GM19025 (cell line): ENCODE measurements around the gene LEMD2.
A peak's percentile ranks its signal among the peaks of the same experiment; 100 is the strongest.

Experiments
- ATAC-seq: cut with Tn5 transposase; IDR thresholded peaks from one replicate; pipeline ENCODE4 v1.9.1; 2021; ENCODE audit warnings: mild to moderate bottlenecking, low read depth, moderate library complexity; ENCODE audit not compliant: unreplicated experiment

LEMD2 gene

DNA sequence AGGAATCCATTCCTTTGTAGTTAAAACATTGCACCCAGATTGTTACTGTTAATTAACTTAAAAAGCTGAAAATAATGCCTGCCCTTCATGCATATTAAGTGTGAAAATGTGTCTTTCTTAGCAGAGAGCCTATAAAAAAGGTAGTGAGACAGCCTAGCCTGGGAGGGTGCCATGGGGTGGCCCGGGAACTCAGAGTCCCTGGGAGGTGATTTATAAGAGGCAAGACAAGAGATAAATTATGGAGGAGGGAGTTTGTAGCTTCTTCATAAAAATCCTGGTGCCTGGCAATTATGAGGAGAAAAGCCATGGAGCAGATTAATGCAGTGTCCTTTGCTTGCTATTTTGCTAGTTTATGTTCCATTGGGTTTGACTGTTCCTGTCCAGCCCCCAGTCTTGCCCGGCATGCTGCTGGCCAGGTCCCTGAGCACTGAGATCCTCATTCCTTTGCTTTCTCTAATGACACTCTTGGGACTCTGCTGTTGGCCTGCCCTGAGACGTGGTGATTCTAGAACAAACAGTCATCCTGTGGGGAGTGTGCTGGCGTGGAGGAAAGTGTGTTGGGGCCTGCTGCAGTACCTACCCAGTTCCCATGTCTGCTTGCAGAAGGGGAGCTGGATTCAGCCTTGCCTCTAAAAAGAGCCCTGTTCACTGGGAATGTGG, 10.7 kb upstream of the LEMD2 start:
- no peak for ATAC-seq

DNA sequence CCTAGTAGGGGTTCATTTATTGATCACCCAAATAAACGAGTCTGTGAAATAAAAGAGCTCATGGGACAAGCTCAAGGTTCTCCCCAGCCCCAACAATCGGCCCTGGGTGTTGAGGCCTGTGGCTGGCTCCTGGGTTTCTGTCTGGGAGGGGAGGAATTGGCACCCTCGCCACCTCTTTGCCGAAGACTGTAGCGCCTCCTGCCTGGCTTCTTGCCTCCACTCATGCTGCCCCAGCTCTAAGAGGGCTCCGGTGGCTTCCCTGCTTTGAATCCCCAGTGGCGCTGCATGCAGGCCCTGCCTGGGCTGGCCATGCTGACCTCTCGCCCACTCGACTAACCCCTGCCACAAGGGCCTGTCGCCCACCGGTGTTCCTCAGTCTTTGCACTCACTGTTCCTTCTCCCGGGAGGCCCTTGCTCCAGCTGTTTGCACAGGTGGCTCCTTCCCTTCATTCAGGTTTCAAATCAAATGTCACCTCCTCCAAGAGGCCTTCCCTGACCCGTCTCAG, 9.5 kb upstream of the LEMD2 start:
- ATAC-seq: no peak

DNA sequence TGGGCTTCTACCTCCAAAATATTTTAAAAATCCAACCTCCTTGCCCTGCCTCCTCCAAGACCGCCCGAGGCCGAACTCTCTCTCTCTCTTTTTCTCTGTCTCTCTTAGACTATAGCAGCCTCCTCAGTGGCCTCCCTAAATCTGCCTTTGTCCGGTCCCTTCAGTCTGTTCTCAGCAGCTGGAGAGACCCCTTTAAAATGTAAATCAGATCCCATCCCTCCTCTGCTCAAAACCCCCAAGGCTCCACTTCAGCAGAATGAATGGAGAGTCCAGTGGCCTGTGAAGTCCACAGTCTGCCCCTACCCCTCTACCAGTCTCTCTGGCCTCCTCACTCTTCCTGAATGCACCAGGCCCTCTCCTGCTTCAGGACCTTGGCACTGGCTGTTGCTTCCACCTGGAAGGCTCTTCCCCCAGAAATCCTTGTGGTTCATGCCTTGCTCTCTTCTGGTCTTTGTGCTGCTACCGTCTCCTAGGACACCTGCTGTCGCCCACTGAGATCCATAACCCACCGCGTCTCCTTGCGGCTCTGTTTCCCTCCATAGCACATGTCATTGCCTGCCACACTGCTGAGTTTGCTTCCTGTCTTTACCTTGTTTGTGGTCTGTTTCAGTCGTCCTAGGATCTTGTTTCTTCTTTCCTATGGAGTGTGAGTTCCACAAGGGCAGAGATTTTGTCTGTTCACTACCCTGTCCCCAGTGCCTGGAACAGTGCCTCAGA, 8.9 kb upstream of the LEMD2 start:
- ATAC-seq: no peak

DNA sequence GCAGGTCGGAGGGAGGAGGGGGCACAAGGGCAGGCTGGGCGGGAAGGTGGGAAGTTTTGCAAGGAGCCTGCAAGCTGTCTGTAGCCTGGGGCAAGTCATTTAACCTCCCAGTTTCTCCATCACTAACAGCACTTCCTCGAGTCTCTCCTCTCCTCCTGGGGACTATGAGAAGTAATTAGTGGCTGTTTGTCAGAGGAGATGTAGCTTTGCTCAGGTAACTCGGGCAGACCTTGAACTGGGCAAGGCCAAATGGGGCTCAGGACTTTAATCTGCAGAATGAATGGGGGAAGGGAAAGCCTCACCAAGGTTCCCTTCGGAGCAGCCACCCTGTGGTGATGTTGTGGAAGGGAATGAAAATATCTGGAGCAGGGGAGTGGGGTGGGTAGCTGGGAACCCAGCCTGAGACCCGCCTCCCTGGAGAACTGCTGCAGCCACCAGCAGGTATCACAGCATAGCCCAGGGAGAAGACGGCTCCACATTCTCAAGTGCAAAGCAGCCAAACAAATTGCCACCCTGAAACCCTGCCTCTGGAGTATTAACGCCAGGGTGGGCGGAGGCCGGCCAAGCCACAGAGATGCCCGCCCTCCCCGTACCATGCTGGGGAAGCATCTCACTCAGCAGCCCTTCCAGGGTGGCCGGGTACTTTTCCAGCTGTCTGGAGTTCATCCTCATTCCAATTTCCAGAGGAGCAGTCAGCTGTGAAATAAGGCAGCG, 6.1 kb upstream of the LEMD2 start:
- no peak for ATAC-seq

- ATAC-seq: no peak
Observed at GRCh38 chr6:33792981-33793380, 4.1 kb upstream of the LEMD2 start.

DNA sequence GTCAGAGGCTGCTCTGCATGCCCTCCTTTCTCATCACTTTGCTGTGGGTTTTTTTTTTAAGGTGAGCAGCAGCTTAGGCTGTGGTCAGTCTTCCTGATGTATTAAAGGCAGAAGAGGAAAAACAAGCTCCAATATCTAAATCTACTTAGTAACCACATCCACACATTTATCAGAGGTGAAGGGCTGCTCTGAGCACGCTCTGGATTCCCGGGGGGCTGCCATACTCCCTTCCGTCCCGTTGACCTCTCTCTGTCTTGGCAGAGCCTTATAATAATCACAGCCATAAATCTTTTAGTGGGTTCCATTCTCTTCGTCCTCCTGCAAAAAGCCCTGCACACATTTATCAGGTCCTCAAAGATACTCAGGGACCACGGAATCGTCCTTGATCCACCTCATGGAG, 2.7 kb upstream of the LEMD2 start:
- ATAC-seq: no peak

- no peak for ATAC-seq
Observed at GRCh38 chr6:33790910-33791309, 2.0 kb upstream of the LEMD2 start.

DNA sequence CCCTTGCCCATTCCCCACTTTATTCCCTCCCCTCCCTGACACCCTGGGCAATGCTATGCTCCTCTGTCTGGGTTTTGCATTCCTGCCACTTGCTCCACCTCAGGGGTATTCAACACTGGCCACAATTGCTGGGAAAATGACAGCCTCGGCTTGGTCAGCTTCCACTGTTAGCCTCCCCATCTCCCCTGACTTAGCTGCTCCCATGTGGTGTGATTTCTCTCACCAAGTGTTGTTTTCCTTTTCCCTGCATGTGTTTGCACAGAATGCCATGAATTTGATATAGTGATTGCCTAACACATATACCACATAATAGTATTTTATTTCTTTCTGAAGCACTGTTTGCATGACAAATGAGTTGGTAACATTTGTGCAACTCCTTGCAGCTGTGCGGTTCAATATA, 1.4 kb upstream of the LEMD2 start:
- ATAC-seq: no peak

DNA sequence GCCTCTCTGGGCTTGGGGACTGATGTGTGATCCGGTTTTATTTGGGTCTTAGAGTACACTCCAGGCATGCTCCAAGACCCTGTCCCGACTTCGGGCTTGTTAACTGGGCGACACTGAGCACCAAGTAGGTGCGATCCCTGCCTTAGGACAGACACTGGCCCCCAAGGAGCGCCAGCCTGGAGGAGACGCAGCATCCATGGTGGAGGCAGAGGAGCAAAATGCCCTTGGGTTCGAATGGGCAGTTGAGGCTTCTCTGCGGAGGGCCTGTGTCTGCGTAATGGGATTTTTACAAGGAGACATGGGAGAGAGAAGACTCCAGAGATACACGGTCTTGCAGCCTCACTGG, 593 bp upstream of the LEMD2 start:
- ATAC-seq: no peak

DNA sequence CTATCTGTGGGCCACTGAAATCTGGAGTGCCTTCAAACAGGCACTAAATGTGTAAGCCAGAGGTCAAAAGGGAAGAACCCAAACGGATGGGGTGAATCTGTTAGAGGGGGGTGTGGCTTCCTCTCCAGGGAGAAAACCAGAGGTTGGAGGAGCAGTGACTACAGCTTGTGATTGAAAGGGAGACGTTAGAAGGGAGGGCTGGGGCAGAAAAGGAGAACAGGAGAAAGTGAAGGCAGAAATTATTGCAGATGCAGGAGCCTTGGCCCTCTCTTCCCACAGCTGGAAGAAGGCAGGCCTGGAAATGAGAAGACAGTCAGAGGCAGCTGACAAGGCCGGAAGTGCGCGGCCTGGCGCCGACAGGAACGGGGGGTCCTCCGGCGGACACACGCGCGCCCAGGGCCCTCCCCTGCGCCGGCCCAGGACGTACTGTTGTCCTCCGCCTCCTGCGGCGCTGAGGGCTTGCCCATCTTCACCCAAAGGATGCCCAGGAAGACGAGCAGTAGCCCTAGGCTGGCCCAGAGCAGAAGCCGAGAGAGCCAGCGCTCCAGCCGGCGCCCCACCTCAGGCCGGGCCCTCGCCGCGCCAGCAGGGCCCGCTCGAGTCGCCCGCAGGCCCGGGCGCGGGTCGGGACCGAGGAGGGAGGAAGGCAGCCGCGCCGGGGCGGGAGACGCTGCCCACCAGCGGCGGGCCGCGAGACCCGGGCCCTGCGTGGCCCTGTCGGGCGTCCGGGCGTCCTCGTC, 806 bp downstream of the LEMD2 start:
- peak; percentile 49 for ATAC-seq

DNA sequence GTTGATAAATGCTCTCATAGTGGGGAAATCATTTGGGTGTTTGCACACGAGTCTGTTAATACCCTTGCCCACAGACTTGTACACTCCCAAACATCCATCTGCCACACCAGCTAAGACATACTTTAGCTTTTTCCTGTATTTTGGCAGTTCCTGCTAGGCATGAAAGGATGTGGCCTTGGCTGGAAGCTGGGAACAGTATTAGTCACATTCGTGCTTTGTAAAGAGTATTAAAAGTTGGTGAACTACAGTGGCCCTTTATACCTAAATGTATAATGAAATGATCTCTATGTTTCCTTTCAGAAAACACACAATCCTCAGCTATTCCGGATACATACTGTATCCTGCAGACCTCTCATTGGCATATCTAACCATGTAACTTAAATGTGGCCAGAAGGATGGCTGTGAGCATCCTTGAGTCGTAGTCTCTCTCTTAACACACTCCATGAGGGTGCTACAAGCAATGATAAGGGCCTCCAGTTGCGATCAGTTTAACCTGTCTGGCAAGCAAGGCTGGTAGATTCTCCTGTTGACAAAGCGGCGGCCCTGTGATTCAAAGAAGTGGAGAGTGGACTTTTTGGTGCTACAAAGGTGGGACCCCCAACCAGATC, 1.5 kb downstream of the LEMD2 start:
- ATAC-seq: no peak

- no peak for ATAC-seq
Observed at GRCh38 chr6:33786736-33787135, 2.2 kb downstream of the LEMD2 start.

- ATAC-seq: no peak
Observed at GRCh38 chr6:33785778-33786177, 3.2 kb downstream of the LEMD2 start.

- ATAC-seq: no peak
Observed at GRCh38 chr6:33784787-33785186, 4.1 kb downstream of the LEMD2 start.

DNA sequence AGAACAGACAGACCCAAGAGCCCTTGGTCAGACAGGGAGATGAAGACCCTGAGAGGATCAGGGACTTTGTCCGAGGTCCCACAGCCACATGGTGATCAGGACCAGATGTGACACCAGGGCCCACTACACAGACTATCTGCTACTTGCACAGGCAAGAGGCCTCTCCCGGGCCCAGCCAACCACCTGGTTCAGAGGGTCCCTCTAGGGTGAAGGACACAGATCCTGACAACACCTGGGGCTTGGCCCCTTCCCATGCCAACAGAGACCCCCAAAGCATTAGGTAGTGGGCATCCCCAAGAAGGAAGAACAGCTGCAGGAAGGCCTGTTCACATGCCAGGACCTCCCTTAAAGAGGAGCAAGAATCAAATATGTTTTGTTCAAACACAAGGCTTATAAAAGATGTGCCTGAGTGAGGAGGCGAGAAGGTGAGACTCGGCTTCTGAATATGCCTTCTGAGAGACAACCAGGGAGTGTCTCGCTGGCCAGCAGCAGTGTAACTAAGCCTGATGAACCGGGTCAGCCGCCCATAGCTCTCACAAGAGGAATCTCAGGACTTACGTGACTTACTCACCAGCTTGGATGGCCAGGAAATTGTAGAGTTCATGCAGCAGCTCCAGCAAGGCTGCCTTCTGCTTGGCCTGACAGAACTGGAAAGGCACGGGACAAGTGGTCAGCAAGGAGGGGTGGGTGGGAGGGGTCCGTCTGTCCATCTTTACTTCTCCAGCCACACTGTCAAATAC, 5.0 kb downstream of the LEMD2 start:
- ATAC-seq: no peak

- no peak for ATAC-seq
Observed at GRCh38 chr6:33782561-33782960, 6.4 kb downstream of the LEMD2 start.

DNA sequence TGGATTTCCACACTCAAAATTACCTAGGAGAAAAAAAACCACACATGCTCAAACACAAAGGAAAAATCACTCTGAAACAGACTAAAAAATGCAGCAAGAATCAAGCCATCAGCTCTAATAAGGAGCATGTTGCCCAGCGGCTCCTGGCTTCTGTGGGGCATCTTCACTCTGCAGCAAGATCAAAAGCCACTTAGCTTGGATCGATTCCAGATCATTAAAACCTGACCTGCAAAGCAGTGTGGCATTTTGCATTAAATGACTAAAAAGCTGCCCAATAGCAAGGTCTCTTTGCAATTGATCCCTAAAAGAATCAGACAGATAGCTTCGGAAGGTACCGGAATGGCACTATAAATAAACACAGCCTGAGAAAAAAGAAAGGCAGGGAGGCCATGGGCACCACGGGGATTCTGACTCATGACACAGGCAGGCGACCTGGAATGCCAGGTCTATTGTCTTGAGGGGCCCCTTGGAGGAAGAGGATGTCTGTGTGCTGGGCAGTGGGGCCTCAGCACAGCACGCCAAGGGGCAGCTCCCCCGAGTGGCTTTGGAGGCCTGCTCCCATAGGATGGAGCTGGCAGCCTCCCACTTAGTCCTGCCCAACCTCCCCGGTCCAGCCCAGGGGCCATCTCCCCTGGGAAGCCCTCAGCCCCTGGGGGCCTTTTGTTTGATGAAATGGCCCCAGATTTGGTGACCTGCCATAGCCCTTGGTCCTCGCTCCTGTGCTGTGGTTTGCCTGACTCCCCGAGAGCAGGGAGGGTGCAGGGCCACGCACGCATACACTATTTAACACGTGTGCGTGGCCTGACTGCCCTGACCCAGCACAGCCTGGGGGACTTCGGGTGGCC, 7.6 kb downstream of the LEMD2 start:
- ATAC-seq: no peak

GRCh38 chr6:33779895-33780294, 9.0 kb downstream of the LEMD2 start:
- no peak for ATAC-seq

DNA sequence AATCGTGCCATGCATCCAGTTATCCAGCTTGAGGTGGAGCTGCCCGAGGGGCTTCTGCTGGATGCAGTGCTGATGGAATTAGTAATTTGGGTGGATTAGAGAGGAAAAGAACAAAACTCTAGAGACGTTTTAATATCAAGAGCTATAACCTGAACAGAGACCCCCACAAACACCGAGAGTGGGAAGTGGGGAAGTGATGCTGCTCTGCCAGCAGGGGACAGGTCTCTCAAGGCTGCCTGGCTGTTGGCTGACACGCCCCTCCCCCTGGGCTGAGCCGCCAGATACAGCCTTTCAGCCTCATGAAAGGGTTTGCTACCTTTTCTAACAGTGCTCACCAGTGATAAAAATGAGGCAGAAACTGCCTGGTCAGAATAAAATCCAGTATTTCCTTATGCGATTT, 9.6 kb downstream of the LEMD2 start:
- no peak for ATAC-seq
